Measurements from ENCODE around the gene ADAMTS1.
A peak's percentile ranks its signal among the peaks of the same experiment; 100 is the strongest.
"Not testable (repeated sequence)": the region's sequence is repeated elsewhere in the genome, so short reads cannot be mapped to it uniquely, and the experiment has no call there.

ADAMTS1 gene

GRCh38 chr21:26845066-26845758, at the start of gene ADAMTS1:
ADAMTS1 (minus strand) TSS chr21:26845409; CDS start chr21:26844954, 455 bp downstream.
- DNase-seq: no peak

- no peak for DNase-seq
These were observed 46.9 kb upstream of the ADAMTS1 start for GRCh38 chr21:26892151-26892550.

- no peak for DNase-seq
These were observed 43.7 kb upstream of the ADAMTS1 start for GRCh38 chr21:26888931-26889330.

- no peak for DNase-seq
These were observed 43.0 kb upstream of the ADAMTS1 start for GRCh38 chr21:26888256-26888655.

- no peak for DNase-seq
These were observed 42.0 kb upstream of the ADAMTS1 start for GRCh38 chr21:26887251-26887650.

DNA sequence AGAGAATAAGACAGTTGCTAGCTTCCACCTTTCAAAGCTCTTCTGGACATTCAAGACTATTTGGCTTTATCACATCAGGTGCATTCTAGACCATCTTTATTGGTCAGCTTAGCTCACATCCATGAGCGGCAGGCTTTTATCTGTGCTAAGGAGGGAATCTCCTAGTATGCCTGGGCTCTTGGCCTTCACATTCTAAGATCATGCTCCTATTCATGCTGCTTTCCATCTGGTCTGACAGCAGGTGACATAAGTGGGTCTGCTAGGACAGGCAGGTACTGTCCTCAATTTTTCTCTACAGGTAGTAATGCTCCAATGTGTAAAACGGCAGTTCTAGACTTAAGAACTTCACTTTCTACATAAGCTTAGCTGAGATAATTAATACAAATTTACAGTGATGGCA, 39.2 kb upstream of the ADAMTS1 start:
- no peak for DNase-seq

- no peak for DNase-seq
These were observed 38.6 kb upstream of the ADAMTS1 start for GRCh38 chr21:26883768-26884167.

DNA sequence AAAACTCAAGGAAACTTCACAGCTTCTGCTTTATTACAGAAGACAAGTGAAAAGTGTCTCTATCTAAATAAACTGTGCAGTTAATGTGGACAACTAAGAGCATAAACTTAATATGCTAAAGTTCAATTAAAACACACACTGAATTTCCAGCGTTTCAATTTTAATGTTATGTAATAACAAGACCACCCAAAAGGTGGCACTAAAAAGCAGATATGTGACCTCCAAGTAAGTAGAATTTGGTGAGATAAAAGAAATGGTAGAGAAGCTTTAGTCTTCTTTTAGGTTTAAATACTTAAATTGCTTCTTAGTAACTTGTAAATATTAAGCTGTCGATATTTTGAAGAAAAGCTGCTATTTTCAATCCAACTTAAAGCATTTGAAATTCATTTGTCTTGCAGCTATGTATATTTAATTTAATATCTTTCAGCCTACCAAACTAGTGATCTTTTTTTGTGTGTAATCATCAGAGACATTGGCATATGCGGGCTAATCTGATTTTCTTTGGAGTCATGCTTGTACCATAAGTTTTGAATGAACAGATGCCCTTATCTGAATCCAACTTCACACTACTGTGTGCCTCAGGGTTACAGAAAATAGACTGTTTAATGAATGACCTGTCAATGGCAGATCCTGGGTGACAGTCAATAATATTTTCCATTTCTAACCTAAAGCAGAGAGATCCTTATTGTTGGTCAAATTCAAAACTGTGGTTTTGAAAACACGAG, 36.5 kb upstream of the ADAMTS1 start:
- no peak for DNase-seq

- DNase-seq: no peak
These were observed 31.8 kb upstream of the ADAMTS1 start for GRCh38 chr21:26877018-26877417.

GRCh38 chr21:26874347-26874746, 29.1 kb upstream of the ADAMTS1 start:
- DNase-seq: no peak

DNA sequence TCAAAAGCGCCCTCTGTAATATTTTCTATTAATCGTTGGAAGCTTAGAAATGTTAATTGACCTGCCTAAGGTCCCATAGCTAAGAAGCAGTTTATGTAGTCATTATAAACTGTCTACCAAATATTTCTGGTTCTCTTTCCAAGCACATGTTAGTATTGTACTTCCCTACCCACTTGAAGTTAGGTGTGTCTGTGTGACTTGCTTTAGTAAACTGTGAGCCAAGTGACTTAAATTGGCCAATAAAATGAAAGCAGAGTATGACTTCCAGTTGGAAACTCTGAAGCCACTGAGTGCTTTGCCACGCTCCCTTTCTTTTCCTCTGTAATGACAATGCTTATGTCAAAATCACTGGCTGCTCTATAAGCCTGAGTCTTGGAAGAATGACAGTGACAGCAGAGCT, 20.6 kb upstream of the ADAMTS1 start:
- DNase-seq: no peak

DNA sequence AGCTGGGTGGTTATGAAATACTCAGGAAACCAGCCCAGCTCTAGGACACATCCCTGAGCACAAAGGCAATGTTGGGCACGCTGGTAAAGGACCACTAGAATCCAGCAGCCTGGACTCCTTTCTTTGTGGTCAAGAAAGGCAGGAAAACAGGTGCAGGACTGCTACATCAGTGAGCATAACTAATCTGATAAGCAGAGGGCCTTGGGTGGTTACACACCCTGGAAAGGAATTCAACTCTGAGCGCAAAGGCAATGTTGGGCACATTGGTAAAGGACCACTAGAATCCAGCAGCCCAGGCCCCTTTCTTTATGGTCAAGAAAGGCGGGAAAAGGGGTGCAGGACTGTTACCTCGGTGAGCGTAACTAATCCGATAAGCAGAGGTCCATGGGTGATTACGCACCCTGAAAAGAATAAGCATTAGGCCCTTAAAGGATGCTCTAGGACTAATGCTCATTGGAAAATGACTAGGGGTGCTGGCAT, 11.7 kb upstream of the ADAMTS1 start:
- not testable (repeated sequence) for DNase-seq

DNA sequence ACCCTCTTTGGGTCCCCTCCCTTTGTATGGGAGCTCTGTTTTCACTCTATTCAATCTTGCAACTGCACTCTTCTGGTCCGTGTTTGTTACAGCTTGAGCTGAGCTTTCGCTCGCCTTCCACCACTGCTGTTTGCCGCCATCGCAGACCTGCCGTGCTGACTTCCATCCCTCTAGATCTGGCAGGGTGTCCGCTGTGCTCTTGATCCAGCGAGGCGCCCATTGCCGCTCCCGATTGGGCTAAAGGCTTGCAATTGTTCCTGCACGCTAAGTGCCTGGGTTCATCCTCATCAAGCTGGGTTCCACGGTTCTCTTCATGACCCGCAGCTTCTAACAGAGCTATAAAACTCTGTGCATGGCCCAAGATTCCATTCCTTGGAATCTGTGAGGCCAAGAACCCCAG, 9.5 kb upstream of the ADAMTS1 start:
- not testable (repeated sequence) for DNase-seq

DNA sequence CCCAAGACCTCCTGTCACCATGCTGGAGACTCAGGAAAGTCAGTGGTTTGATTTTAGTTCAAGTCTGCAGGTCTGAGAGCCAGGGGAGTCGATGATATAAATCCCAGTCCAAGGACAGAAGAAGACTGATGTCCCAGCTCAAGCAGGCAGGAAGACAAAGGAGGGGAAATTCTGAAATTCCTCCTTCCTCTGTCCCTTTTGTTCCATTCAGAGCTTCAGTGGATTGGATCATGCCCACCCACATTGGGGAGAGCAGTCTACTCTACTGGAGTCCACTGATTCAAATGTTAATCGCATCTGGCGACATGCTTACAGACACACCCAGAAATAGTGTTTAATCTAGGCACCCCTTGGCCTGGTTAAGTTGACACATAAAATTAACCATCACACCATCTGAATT, 7.2 kb upstream of the ADAMTS1 start:
- no peak for DNase-seq

DNA sequence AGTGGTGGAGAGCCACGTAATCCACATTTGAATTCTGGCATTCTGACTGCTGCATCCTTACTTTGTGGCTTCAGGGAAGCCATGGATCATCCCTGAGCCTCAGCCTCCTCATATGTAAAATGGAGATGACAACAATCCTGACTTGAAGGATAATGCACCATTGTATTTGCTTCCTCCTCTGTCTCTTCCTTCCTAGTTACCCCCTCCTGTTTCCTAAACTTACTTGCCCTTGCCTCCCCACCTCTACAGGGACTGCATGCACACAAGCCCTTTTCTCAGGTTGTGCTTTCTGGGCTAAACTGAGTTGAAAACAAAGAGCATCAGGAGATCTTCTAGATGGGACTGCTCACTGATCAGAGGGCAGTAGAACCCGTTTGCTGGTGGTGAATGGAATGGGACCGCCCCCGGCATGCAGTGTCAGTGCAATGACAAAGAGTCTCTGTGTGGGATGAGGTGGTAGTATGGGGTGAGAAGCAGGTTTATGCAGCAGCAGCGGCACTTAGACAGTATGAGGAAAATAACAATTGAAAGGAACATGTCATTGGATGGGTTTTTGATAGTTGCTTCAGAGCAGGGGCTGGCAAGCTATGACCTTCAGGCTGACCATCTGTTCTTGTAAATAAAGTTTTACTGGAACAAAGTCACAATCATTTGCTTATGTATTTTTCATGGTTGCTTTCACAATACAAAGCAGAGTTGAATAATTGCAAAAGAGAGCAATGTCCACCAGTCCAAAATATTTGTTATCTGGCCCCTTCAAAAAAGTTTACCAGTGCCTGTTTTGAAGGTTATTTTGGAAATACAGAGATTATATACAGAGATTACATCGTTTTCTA, 6.1 kb upstream of the ADAMTS1 start:
- no peak for DNase-seq

DNA sequence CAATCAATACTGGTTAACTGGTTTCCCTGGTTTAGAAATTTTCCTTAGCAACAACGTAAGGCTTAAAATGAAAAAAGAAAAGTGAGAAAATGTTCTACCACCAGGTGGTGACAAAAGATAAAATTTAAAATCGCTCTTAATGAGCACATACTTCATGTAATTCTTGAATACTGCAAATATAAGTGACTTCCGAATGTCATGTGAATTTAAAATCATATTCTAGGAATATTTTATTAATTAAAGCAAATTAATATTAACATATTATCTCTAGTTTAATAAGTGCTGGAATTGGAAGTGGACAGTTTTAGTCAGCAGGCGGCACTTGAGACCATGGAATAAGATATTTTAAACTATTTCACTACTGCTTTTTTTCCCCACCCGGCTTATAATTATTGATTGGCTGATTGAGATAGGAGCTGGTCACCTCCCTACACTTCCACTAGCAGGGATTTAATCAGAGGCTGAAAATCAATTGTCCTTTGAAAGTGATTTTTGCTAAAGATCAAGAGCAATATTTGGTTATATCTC, 5.0 kb upstream of the ADAMTS1 start:
- peak; percentile 40 for DNase-seq

- no peak for DNase-seq
These were observed 4.4 kb upstream of the ADAMTS1 start for GRCh38 chr21:26849428-26850115.

DNA sequence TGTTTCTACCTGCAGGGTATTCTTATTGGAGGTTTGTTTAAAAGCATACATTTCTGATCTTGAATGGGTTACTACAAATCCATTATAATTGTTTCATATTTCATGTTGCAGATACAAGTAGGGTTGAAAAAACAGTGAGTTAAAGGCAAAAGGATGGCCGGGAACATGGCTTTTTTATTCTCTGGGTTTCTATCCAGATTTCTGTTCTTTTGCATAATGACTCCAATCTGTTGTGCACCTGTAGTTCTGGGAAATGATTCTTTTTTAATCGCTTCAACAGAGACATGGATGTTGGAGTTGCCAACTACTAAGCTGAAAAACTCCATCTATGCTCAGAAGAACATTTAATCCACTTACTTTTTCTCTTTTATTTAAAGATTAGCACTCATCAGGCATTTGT, 2.7 kb upstream of the ADAMTS1 start:
- DNase-seq: no peak

GRCh38 chr21:26847002-26847401, 1.8 kb upstream of the ADAMTS1 start:
- no peak for DNase-seq

GRCh38 chr21:26846036-26846931, 1.1 kb upstream of the ADAMTS1 start:
- no peak for DNase-seq

DNA sequence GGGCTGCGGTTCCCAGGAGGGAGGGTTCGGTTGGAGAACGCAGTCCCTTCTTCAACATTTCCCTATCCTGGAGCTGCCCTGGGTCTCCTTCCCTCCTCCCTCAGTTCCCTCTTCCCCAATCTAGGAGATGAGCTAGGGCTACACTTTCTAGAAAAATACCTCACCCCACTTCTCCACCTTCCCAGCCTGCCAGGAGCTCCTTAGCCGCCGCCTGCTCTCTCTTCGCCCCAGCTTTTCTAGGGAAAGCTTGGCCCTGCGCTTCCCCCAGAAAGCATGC, 488 bp upstream of the ADAMTS1 start:
- no peak for DNase-seq
